Pons (tissue), 1 donor: ENCODE results near the gene DUSP28.
"Not testable (repeated sequence)": the region's sequence is repeated elsewhere in the genome, so short reads cannot be mapped to it uniquely, and the experiment has no call there.

Experiments used
- DNase-seq: peaks from one replicate; pipeline ENCODE4 v3.0.0-alpha.2; 2016; ENCODE audit warnings: low spot score

DUSP28 gene

GRCh38 chr2:240527153-240527750 is 32.9 kb upstream of the DUSP28 start:
- DNase-seq: no peak

GRCh38 chr2:240528406-240529040 is 31.6 kb upstream of the DUSP28 start:
- DNase-seq: no peak

- no peak for DNase-seq
These were observed 30.7 kb upstream of the DUSP28 start for GRCh38 chr2:240529344-240529999.

GRCh38 chr2:240530181-240530580 is 30.0 kb upstream of the DUSP28 start:
- DNase-seq: no peak

- no peak for DNase-seq
These were observed 29.1 kb upstream of the DUSP28 start for GRCh38 chr2:240531038-240531437.

GRCh38 chr2:240532031-240532775 is 28.0 kb upstream of the DUSP28 start:
- DNase-seq: no peak

- no peak for DNase-seq
These were observed 22.0 kb upstream of the DUSP28 start for GRCh38 chr2:240538031-240538780.

- not testable (repeated sequence) for DNase-seq
These were observed 21.1 kb upstream of the DUSP28 start for GRCh38 chr2:240539101-240539500.

GRCh38 chr2:240539906-240540305 is 20.3 kb upstream of the DUSP28 start:
- DNase-seq: no peak

- DNase-seq: no peak
These were observed 8.9 kb upstream of the DUSP28 start for GRCh38 chr2:240551288-240551687.

- DNase-seq: no peak
These were observed 8.3 kb upstream of the DUSP28 start for GRCh38 chr2:240551811-240552210.

GRCh38 chr2:240553956-240554480 is 6.1 kb upstream of the DUSP28 start:
- no peak for DNase-seq

GRCh38 chr2:240554767-240555493 is 5.2 kb upstream of the DUSP28 start:
- no peak for DNase-seq

- no peak for DNase-seq
These were observed 4.5 kb upstream of the DUSP28 start for GRCh38 chr2:240555541-240556250.

GRCh38 chr2:240556553-240557100 is 3.5 kb upstream of the DUSP28 start:
- no peak for DNase-seq

GRCh38 chr2:240557101-240557751 is 2.9 kb upstream of the DUSP28 start:
- DNase-seq: no peak

- no peak for DNase-seq
These were observed 2.3 kb upstream of the DUSP28 start, which contains the start of gene ANKMY1 for GRCh38 chr2:240557808-240558207. Gene ANKMY1, minus strand, starts transcription at chr2:240557988. Its CDS starts 653 bp downstream, at chr2:240557335.

GRCh38 chr2:240558236-240558761 is 1.9 kb upstream of the DUSP28 start:
- DNase-seq: no peak

- no peak for DNase-seq
These were observed 871 bp upstream of the DUSP28 start for GRCh38 chr2:240559286-240559685.
